Measurements from ENCODE around the gene SWSAP1. TPM values are rescaled to one million over a fixed set of nuclear protein-coding genes. Genes with fewer than 3 reads are reported as not detected.

Gene SWSAP1
- total and polyA plus RNA-seq, 2 of the 4 experiments (the other 2 are of a cell fraction): 0.36 to 1.6 TPM

- Histone ChIP-seq H3K56ac (ENCODE audit: extremely low read depth, insufficient read depth, low read length) (no peak overlapping the region), H3K4me2 (ENCODE audit: low read depth, low read length) (peak overlapping the region; percentile 42; the same call in 1 of the 2 replicates), H2BK120ac (ENCODE audit: low read depth, low read length) (no peak overlapping the region), H4K91ac (ENCODE audit: insufficient read depth, low read depth, low read length) (no peak overlapping the region), H3K18ac (ENCODE audit: low read depth, low read length) (no peak overlapping the region), H2AFZ (replicated peaks; ENCODE audit: low read length, poor library complexity) (peak overlapping the region; percentile 84), H3K36me3 (ENCODE audit: control insufficient read depth, insufficient read depth, low read length) (no peaks in the 10 kb centered on the region), H3K9ac (ENCODE audit: low read depth, low read length) (no peak overlapping the region), H4K5ac (ENCODE audit: low read depth, low read length) (no peak overlapping the region), H2AK5ac (ENCODE audit: low read depth, low read length) (no peak overlapping the region), H3K9me1 (ENCODE audit: insufficient read depth, low read length) (no peaks in the 10 kb centered on the region), H2BK20ac (ENCODE audit: low read depth, low read length) (no peak overlapping the region), H3K27ac (ENCODE audit: insufficient read depth, low read length) (no peak overlapping the region), H4K20me1 (ENCODE audit: insufficient read depth, low read length) (no peaks in the 10 kb centered on the region), H3K4me3 (ENCODE audit: insufficient read depth, low read depth, low read length) (no peak overlapping the region; the same call in 1 of the 2 replicates), H3K4me1 (ENCODE audit: control insufficient read depth, insufficient read depth, low read length) (peaks cover 2% of the 10 kb centered on the region; the same call in 1 of the 2 replicates), H3K27me3 (ENCODE audit: control insufficient read depth, insufficient read depth, low read length) (peaks cover 44% of the 10 kb centered on the region), H2AK9ac (replicated peaks; ENCODE audit: low read depth, low read length, poor library complexity) (peak overlapping the region; percentile 61), H3K4ac (ENCODE audit: low read depth, low read length) (no peak overlapping the region), H3K23ac (ENCODE audit: low read depth, low read length) (no peak overlapping the region), H3K79me1 (ENCODE audit: low read depth in 1 of 2, low read length in 2 of 2) (no peaks in the 10 kb centered on the region), H2BK15ac (ENCODE audit: low read depth, low read length) (no peak overlapping the region), H3K9me3 (ENCODE audit: control insufficient read depth, insufficient read depth, low read length) (no peaks in the 10 kb centered on the region), H4K8ac (ENCODE audit: low read depth in 2 of 2, low read length in 2 of 2) (no peak overlapping the region), H3K14ac (replicated peaks; ENCODE audit: low read depth, low read length) (no peak overlapping the region), H2BK5ac (ENCODE audit: low read depth, low read length, poor library complexity, severe bottlenecking) (no peak overlapping the region)
- dilution Hi-C loops (cut with HindIII; ENCODE audit: low sequenced_read_pairs, unreplicated experiment) (no loop called here), intact Hi-C loops (cut with micrococcal nuclease) (loop anchor here (5.0 kb wide), 1 partner anchor 38 kb away; the partner anchor contains the start of gene EPOR), in situ Hi-C loops (cut with MboI; ENCODE audit: low sequenced_read_pairs) (no loop called here)
- POLR2A ChIA-PET (ENCODE audit: unreplicated experiment): no interaction called here
- no TSS peak for BruUV-seq (replicated peaks)
- DNase-seq: no peak
- ATAC-seq (ENCODE audit: low read depth): peak; percentile 22; the same call in 1 of the 2 replicates
- CTCF ChIA-PET: interaction anchor here (0.6 to 1.5 kb wide), 3 partner anchors 15 to 39 kb away, joined by 3 to 4 read pairs (median 3); partner anchors contain the start of genes ODAD3 and PRKCSH
- TF ChIP-seq CEBPB (IDR thresholded peaks at IDR 0.05; ENCODE audit: low read depth, low read length): peak; percentile 93
- no peak for TF ChIP-seq ELK1 (IDR thresholded peaks at IDR 0.05; ENCODE audit: borderline replicate concordance, low read depth, low read length)
- 2% methylated on average over 7 of the region's 46 CpGs; no CpG with 5 or more reads in 1 of the 2 experiments for WGBS, 2 experiments (ENCODE audit: extremely low coverage in 2 of 2, insufficient read length in 1 of 2)
Measured at GRCh38 chr19:11420429-11421370, 46.2 kb downstream of the SWSAP1 start.

Data from IMR-90 (cell line).